ENCODE results near the gene GLIS2. TPM values are rescaled to one million over a fixed set of nuclear protein-coding genes. Genes with fewer than 3 reads are reported as not detected.

Gene GLIS2
- total RNA-seq, 1 experiment from 2014 or later: 18.2 TPM

GRCh38 chr16:4324492-4325252 lies 8.8 kb downstream of the GLIS2 start:
- H3K4me2 ChIP-seq (ENCODE audit: low read length): no peak overlapping the region
- H3K9me3 ChIP-seq (ENCODE audit: control insufficient read depth in 1 of 2, insufficient read depth in 1 of 2, low read depth in 1 of 2, low read length in 2 of 2): no peaks in the 10 kb centered on the region
- H3K9ac ChIP-seq (ENCODE audit: low read length): no peak overlapping the region
- H3K27ac ChIP-seq (ENCODE audit: low read depth, low read length): no peak overlapping the region
- no TSS peak for BruUV-seq (replicated peaks)
- no peak overlapping the region for H2AFZ ChIP-seq (ENCODE audit: low read depth, low read length, poor library complexity, severe bottlenecking)
- H3K4me3 ChIP-seq (replicated peaks in 1 of 2; ENCODE audit: low read depth in 1 of 2, low read length in 2 of 2): no peak overlapping the region
- no peaks in the 10 kb centered on the region for H3K36me3 ChIP-seq (ENCODE audit: control insufficient read depth in 1 of 2, insufficient read depth in 2 of 2, low read length in 2 of 2)
- H3K27me3 ChIP-seq (ENCODE audit: insufficient read depth, low read length): no peaks in the 10 kb centered on the region
- TF ChIP-seq CEBPB (IDR thresholded peaks at IDR 0.05; ENCODE audit: low read depth) (no peak), RAD21 (IDR thresholded peaks at IDR 0.05; ENCODE audit: low read depth) (no peak), EZH2phosphoT487 (IDR thresholded peaks at IDR 0.05; ENCODE audit: borderline replicate concordance) (no peak), SRF (IDR thresholded peaks at IDR 0.05; ENCODE audit: low read depth) (no peak), MAX (IDR thresholded peaks at IDR 0.05) (no peak), CBX3 (IDR thresholded peaks at IDR 0.05; ENCODE audit: low read depth) (no peak), SP1 (IDR thresholded peaks at IDR 0.05; ENCODE audit: low read depth) (no peak), POLR2A (IDR thresholded peaks at IDR 0.05; ENCODE audit: borderline replicate concordance, extremely low read depth, insufficient read depth, insufficient read length) (no peak), POLR2AphosphoS5 (IDR thresholded peaks at IDR 0.05; ENCODE audit: low read depth, low read length) (no peak), ATF3 (IDR thresholded peaks at IDR 0.05) (no peak), JUND (IDR thresholded peaks at IDR 0.05) (no peak), ZNF274 (IDR thresholded peaks at IDR 0.05; ENCODE audit: low read depth, low read length) (no peak), SIN3A (IDR thresholded peaks at IDR 0.05; ENCODE audit: low read depth) (no peak), EZH2 (IDR thresholded peaks at IDR 0.05) (no peak)
- H3K79me2 ChIP-seq (ENCODE audit: insufficient read depth, low read length): peaks cover 91% of the 10 kb centered on the region
- peaks cover 9 to 47% of the 10 kb centered on the region in 2 experiments; a peak in 3 of 4 replicates for H3K4me1 ChIP-seq (ENCODE audit: control insufficient read depth in 1 of 2, insufficient read depth in 2 of 2, low read length in 2 of 2)
- intact Hi-C loops (cut with micrococcal nuclease): no loop called here
- RAD21 ChIA-PET (ENCODE audit: low non-redundant PET in 1 of 2, low total read pairs in 2 of 2, uncharacterized antibody in 2 of 2, unreplicated experiment in 2 of 2): interaction anchor here in 1 of 2 experiments (1.0 kb wide), 1 partner anchor 18 kb away, joined by 3 read pairs; no protein-coding TSS in a partner anchor
- ATAC-seq (no peak; the same call in 1 of the 2 replicates), DNase-seq (ENCODE audit: low read depth, low spot score) (no peak)
- CTCF ChIA-PET: interaction anchor here (1.2 kb wide), 2 partner anchors 15 to 36 kb away, joined by 3 to 4 read pairs; no protein-coding TSS in a partner anchor
- H3K9me2 ChIP-seq (ENCODE audit: insufficient read depth): no peaks in the 10 kb centered on the region
- no peaks in the 10 kb centered on the region for H4K20me1 ChIP-seq (ENCODE audit: insufficient read depth)
- POLR2A ChIA-PET: no interaction called here
